ENCODE data around the gene RTEL1. TPM values are rescaled to one million over a fixed set of nuclear protein-coding genes. Genes with fewer than 3 reads are reported as not detected.

The RTEL1 gene
- total and polyA plus RNA-seq, 9 of the 15 experiments (the other 6 are each of a cell fraction or from before 2014, with no cell fraction given): 0.36 to 61.0 (median 17.9) TPM

DNA sequence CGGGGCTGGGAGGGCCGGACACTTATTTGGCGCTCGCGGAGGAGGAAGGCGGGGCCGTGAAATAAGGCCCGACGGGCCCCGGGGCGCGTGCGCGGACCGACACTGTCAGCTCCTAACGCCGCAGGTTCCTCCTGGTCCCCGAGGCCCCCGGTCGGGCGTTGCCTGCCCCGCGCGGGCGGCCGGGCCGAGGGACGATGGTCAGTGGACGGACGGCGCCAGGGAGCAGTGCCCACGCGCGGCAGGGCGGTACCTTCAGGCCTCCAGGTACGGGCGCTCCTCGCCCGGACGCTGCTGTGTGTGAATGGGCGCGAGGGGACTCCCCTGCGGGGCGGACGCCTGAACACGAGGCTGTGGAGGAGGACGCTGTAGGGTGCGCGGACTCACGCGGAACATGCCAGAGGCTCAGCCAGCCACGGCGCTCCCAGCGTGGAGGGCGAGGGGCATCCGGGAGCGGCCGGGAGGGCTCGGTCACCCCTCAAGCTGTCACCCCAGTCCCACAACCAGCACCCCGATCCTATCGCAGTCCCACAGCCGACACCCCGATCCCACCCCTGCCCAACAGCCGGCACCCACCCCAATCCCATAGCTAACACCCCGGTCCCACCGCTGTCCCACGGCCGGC, 30.9 kb upstream of the RTEL1 start (continued):
- TF ChIP-seq, protein P1, sequence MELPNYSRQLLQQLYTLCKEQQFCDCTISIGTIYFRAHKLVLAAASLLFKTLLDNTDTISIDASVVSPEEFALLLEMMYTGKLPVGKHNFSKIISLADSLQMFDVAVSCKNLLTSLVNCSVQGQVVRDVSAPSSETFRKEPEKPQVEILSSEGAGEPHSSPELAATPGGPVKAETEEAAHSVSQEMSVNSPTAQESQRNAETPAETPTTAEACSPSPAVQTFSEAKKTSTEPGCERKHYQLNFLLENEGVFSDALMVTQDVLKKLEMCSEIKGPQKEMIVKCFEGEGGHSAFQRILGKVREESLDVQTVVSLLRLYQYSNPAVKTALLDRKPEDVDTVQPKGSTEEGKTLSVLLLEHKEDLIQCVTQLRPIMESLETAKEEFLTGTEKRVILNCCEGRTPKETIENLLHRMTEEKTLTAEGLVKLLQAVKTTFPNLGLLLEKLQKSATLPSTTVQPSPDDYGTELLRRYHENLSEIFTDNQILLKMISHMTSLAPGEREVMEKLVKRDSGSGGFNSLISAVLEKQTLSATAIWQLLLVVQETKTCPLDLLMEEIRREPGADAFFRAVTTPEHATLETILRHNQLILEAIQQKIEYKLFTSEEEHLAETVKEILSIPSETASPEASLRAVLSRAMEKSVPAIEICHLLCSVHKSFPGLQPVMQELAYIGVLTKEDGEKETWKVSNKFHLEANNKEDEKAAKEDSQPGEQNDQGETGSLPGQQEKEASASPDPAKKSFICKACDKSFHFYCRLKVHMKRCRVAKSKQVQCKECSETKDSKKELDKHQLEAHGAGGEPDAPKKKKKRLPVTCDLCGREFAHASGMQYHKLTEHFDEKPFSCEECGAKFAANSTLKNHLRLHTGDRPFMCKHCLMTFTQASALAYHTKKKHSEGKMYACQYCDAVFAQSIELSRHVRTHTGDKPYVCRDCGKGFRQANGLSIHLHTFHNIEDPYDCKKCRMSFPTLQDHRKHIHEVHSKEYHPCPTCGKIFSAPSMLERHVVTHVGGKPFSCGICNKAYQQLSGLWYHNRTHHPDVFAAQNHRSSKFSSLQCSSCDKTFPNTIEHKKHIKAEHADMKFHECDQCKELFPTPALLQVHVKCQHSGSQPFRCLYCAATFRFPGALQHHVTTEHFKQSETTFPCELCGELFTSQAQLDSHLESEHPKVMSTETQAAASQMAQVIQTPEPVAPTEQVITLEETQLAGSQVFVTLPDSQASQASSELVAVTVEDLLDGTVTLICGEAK (IDR thresholded peaks at IDR 0.05): peak; percentile 68
- TF ChIP-seq, protein P1 (CRISPR knock-in tag; IDR thresholded peaks at IDR 0.05): no peak
- no peak for TF ChIP-seq SRSF7 (optimal IDR thresholded peaks at IDR 0.05; ENCODE audit: low read depth, low read length)
- TF ChIP-seq SAP30 (IDR thresholded peaks at IDR 0.05; ENCODE audit: borderline replicate concordance, insufficient read depth, low read depth, low read length, poor library complexity, severe bottlenecking): peak; percentile 78
- TF ChIP-seq, protein P2, sequence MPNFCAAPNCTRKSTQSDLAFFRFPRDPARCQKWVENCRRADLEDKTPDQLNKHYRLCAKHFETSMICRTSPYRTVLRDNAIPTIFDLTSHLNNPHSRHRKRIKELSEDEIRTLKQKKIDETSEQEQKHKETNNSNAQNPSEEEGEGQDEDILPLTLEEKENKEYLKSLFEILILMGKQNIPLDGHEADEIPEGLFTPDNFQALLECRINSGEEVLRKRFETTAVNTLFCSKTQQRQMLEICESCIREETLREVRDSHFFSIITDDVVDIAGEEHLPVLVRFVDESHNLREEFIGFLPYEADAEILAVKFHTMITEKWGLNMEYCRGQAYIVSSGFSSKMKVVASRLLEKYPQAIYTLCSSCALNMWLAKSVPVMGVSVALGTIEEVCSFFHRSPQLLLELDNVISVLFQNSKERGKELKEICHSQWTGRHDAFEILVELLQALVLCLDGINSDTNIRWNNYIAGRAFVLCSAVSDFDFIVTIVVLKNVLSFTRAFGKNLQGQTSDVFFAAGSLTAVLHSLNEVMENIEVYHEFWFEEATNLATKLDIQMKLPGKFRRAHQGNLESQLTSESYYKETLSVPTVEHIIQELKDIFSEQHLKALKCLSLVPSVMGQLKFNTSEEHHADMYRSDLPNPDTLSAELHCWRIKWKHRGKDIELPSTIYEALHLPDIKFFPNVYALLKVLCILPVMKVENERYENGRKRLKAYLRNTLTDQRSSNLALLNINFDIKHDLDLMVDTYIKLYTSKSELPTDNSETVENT (CRISPR knock-in tag; IDR thresholded peaks at IDR 0.05): peak; percentile 75
- TF ChIP-seq, protein P3, sequence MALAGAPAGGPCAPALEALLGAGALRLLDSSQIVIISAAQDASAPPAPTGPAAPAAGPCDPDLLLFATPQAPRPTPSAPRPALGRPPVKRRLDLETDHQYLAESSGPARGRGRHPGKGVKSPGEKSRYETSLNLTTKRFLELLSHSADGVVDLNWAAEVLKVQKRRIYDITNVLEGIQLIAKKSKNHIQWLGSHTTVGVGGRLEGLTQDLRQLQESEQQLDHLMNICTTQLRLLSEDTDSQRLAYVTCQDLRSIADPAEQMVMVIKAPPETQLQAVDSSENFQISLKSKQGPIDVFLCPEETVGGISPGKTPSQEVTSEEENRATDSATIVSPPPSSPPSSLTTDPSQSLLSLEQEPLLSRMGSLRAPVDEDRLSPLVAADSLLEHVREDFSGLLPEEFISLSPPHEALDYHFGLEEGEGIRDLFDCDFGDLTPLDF (CRISPR knock-in tag; IDR thresholded peaks at IDR 0.05): no peak
- TF ChIP-seq MAZ (CRISPR knock-in tag; conservative IDR thresholded peaks at IDR 0.05 in 1 of 2, IDR thresholded peaks at IDR 0.05 in 1 of 2): peak; percentile 82
- TF ChIP-seq NR2C1 (IDR thresholded peaks at IDR 0.05): no peak
- no peak for TF ChIP-seq NR2C1 (tag; IDR thresholded peaks at IDR 0.05)
- 0 out of 2 replicates have a peak, but pooled peaks have one; percentile 75 for TF ChIP-seq ZNF12 (CRISPR knock-in tag; IDR thresholded peaks at IDR 0.05)
- TF ChIP-seq, protein P4, sequence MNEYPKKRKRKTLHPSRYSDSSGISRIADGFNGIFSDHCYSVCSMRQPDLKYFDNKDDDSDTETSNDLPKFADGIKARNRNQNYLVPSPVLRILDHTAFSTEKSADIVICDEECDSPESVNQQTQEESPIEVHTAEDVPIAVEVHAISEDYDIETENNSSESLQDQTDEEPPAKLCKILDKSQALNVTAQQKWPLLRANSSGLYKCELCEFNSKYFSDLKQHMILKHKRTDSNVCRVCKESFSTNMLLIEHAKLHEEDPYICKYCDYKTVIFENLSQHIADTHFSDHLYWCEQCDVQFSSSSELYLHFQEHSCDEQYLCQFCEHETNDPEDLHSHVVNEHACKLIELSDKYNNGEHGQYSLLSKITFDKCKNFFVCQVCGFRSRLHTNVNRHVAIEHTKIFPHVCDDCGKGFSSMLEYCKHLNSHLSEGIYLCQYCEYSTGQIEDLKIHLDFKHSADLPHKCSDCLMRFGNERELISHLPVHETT (CRISPR knock-in tag; conservative IDR thresholded peaks at IDR 0.05 in 1 of 2, IDR thresholded peaks at IDR 0.05 in 1 of 2): peak in 1 of 2 experiments; percentile 68; a peak in 1 of 4 replicates
- peak; percentile 37 for TF ChIP-seq FIP1L1 (IDR thresholded peaks at IDR 0.05; ENCODE audit: low read depth, low read length, poor library complexity, severe bottlenecking)
